PC-3 (cell line): ENCODE data around the gene SPOP. TPM values are rescaled to one million over a fixed set of nuclear protein-coding genes. Genes with fewer than 3 reads are reported as not detected.
A peak's percentile ranks its signal among the peaks of the same experiment; 100 is the strongest.

Experiments
- ATAC-seq: fragments of 200-7000 bp; cut with Tn5 transposase; 2 replicates; pipeline ENCODE4 v1.9.1; 2020; ENCODE audit warnings: mild to moderate bottlenecking, moderate library complexity
- BruUV-seq: library from RNA; stranded (reverse); fragments of 400-500 nt; replicated peaks from 2 replicates; lab custom pipeline; 2021; lab: Mats Ljungman, UMichigan
- CTCF ChIA-PET: fragments of 300-600 bp; sonication (Branson Sonifier 250); formaldehyde crosslinking; loops from one replicate; lab custom pipeline; 2022; ENCODE audit warnings: antibody characterized with exemption; lab: Charles Lee
- POLR2A ChIA-PET: fragments of 300-600 bp; sonication (Branson Sonifier 250); formaldehyde crosslinking; loops from one replicate; lab custom pipeline; 2022; ENCODE audit warnings: antibody characterized with exemption; ENCODE audit not compliant: unreplicated experiment; lab: Charles Lee
- DNase-seq: peaks from one replicate; pipeline ENCODE4 v3.0.0-alpha.2; 2015
- H2AFZ ChIP-seq: fragments of 300-600 bp; sonication (generic); 2 replicates; pipeline ENCODE4 v1.6.0; 2016; ENCODE audit warnings: antibody characterized with exemption, low read length
- H3F3A ChIP-seq: fragments of 300-600 bp; sonication (generic); one replicate; pipeline ENCODE4 v1.6.0; 2017; ENCODE audit warnings: antibody characterized with exemption, low read length, control low read depth, mild to moderate bottlenecking; ENCODE audit not compliant: unreplicated experiment
- H3K27ac ChIP-seq: fragments of 300-600 bp; sonication (generic); 2 replicates; pipeline ENCODE4 v1.5.1; 2016; ENCODE audit warnings: mild to moderate bottlenecking, low read length
- H3K27me3 ChIP-seq: fragments of 300-600 bp; sonication (generic); 2 replicates; pipeline ENCODE4 v1.6.1; 2016; ENCODE audit warnings: low read length, mixed read lengths
- H3K36me3 ChIP-seq: fragments of 300-600 bp; sonication (generic); 2 replicates; pipeline ENCODE4 v1.6.1; 2016; ENCODE audit warnings: low read depth, mixed run types, low read length, mixed read lengths
- H3K4me1 ChIP-seq: fragments of 300-600 bp; sonication (generic); 2 replicates; pipeline ENCODE4 v1.5.1; 2016; ENCODE audit warnings: low read length; ENCODE audit not compliant: insufficient read depth
- H3K4me2 ChIP-seq: fragments of 300-600 bp; sonication (generic); 2 replicates; pipeline ENCODE4 v1.6.0; 2016; ENCODE audit warnings: low read length
- H3K4me3 ChIP-seq: fragments of 300-600 bp; sonication (generic); 2 replicates; pipeline ENCODE4 v1.5.1; 2016; ENCODE audit warnings: mild to moderate bottlenecking, low read length, mixed read lengths
- H3K79me2 ChIP-seq: fragments of 300-600 bp; sonication (generic); 2 replicates; pipeline ENCODE4 v1.6.1; 2017; ENCODE audit warnings: low read length, mixed read lengths
- H3K9ac ChIP-seq: fragments of 300-600 bp; sonication (generic); 2 replicates; pipeline ENCODE4 v1.6.0; 2016; ENCODE audit warnings: mild to moderate bottlenecking, low read length
- H3K9me2 ChIP-seq: fragments of 300-600 bp; sonication (generic); replicated peaks from 2 replicates; pipeline ENCODE4 v1.6.1; 2016; ENCODE audit warnings: mixed run types, low read length, mixed read lengths
- H3K9me3 ChIP-seq: fragments of 300-600 bp; sonication (generic); 2 replicates; pipeline ENCODE4 v1.6.1; 2016; ENCODE audit warnings: low read length, mixed read lengths
- H4K20me1 ChIP-seq: fragments of 300-600 bp; sonication (generic); 2 replicates; pipeline ENCODE4 v1.6.1; 2016; ENCODE audit warnings: low read length, mixed read lengths
- EZH2 ChIP-seq: fragments of 300-600 bp; sonication (generic); IDR thresholded peaks from one replicate; pipeline ENCODE4 v1.6.1; 2017; ENCODE audit warnings: antibody characterized with exemption, mild to moderate bottlenecking, low read length; ENCODE audit not compliant: unreplicated experiment
- EZH2phosphoT487 ChIP-seq: fragments of 300-600 bp; sonication (generic); IDR thresholded peaks from 2 replicates; pipeline ENCODE4 v1.6.1; 2018; ENCODE audit warnings: mild to moderate bottlenecking, antibody characterized with exemption, low read length, borderline replicate concordance
- intact Hi-C: fragments of 100-400 bp; cut with micrococcal nuclease; formaldehyde crosslinking; loops from 2 replicates; pipeline ENCODE4 v1.9.0; 2023
- total RNA-seq: library from RNA; depleted of rRNA; stranded (reverse); fragments of >200 nt; gene quantifications from 2 replicates; pipeline ENCODE4 v1.2.3, GENCODE V29; 2014
- TF ChIP-seq, protein P1 (sequence below): fragments of 300-600 bp; sonication (generic); conservative IDR thresholded peaks from 2 replicates; pipeline ENCODE4 v1.5.1; 2017; ENCODE audit warnings: antibody characterized with exemption, low read depth, mild to moderate bottlenecking, low read length

The SPOP gene
- total RNA-seq, 1 experiment from 2014 or later, result 54.7 TPM

- ChIA-PET POLR2A (no interaction called here), CTCF (no interaction called here)
- no peak overlapping the region for H3K9ac ChIP-seq
- no peak for ATAC-seq
- no peaks in the 10 kb centered on the region for H3K27me3 ChIP-seq
- H3K9me2 ChIP-seq, result no peaks in the 10 kb centered on the region
- no peaks in the 10 kb centered on the region for H3K9me3 ChIP-seq
- TF ChIP-seq EZH2phosphoT487 (no peak), EZH2 (no peak)
- TF ChIP-seq, protein P1, sequence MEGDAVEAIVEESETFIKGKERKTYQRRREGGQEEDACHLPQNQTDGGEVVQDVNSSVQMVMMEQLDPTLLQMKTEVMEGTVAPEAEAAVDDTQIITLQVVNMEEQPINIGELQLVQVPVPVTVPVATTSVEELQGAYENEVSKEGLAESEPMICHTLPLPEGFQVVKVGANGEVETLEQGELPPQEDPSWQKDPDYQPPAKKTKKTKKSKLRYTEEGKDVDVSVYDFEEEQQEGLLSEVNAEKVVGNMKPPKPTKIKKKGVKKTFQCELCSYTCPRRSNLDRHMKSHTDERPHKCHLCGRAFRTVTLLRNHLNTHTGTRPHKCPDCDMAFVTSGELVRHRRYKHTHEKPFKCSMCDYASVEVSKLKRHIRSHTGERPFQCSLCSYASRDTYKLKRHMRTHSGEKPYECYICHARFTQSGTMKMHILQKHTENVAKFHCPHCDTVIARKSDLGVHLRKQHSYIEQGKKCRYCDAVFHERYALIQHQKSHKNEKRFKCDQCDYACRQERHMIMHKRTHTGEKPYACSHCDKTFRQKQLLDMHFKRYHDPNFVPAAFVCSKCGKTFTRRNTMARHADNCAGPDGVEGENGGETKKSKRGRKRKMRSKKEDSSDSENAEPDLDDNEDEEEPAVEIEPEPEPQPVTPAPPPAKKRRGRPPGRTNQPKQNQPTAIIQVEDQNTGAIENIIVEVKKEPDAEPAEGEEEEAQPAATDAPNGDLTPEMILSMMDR, result no peak
- H2AFZ ChIP-seq, result no peak overlapping the region
- H3K4me2 ChIP-seq, result no peak overlapping the region
- no TSS peak for BruUV-seq
- DNase-seq, result no peak
- no peaks in the 10 kb centered on the region for H3F3A ChIP-seq
- H3K79me2 ChIP-seq, result no peaks in the 10 kb centered on the region
- intact Hi-C loops, result no loop called here
- H3K4me1 ChIP-seq, result peaks cover 20% of the 10 kb centered on the region
- no peak overlapping the region for H3K27ac ChIP-seq
- no peak overlapping the region for H3K4me3 ChIP-seq
- H4K20me1 ChIP-seq, result no peaks in the 10 kb centered on the region
- no peaks in the 10 kb centered on the region for H3K36me3 ChIP-seq
These were observed 94.0 kb downstream of the SPOP start for GRCh38 chr17:49583889-49584288.

GRCh38 chr17:49583226-49583625 is 94.7 kb downstream of the SPOP start:
- ATAC-seq (no peak), DNase-seq (no peak)
- no peaks in the 10 kb centered on the region for H4K20me1 ChIP-seq
- ChIA-PET POLR2A (no interaction called here), CTCF (interaction anchor here (0.9 kb wide), 1 partner anchor 14 kb away, joined by 3 read pairs; no protein-coding TSS in a partner anchor)
- H3K36me3 ChIP-seq, result no peaks in the 10 kb centered on the region
- peaks cover 14% of the 10 kb centered on the region for H3K4me1 ChIP-seq
- no peak overlapping the region for H3K27ac ChIP-seq
- no TSS peak for BruUV-seq
- H3K4me2 ChIP-seq, result peak overlapping the region; percentile 11
- H2AFZ ChIP-seq, result no peak overlapping the region
- H3K79me2 ChIP-seq, result no peaks in the 10 kb centered on the region
- H3F3A ChIP-seq, result no peaks in the 10 kb centered on the region
- TF ChIP-seq EZH2phosphoT487 (no peak), EZH2 (no peak)
- TF ChIP-seq, protein P1, result no peak
- intact Hi-C loops, result no loop called here
- no peak overlapping the region for H3K4me3 ChIP-seq
- H3K9me2 ChIP-seq, result no peaks in the 10 kb centered on the region
- no peak overlapping the region for H3K9ac ChIP-seq
- H3K27me3 ChIP-seq, result no peaks in the 10 kb centered on the region
- H3K9me3 ChIP-seq, result no peaks in the 10 kb centered on the region

DNA sequence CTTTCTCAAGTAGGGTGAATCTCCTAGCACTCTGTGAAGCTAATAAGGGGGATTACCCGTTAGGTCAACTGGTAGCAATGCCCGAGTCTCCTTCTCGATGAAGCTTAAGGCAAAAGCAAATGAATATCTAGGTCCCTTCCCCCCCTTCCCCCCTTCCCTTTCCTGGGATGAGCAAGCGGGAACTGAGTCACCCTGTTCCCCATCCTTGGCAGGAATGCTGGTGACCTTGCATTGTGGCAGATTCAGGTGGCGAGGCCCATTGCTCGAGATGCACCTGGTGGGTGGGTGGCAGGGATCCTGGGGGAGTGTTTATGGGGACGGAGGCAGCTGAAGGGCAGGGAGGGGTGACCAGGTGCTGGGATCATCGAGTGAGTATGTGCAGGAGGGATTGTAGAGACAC is 95.1 kb downstream of the SPOP start:
- peak; percentile 91 for DNase-seq
- TF ChIP-seq, protein P1, result no peak
- TF ChIP-seq EZH2 (no peak), EZH2phosphoT487 (no peak)
- no peaks in the 10 kb centered on the region for H3K36me3 ChIP-seq
- ATAC-seq, result peak; percentile 81
- H3K4me2 ChIP-seq, result peak overlapping the region; percentile 11
- BruUV-seq, result no TSS peak
- intact Hi-C loops, result no loop called here
- H3K9ac ChIP-seq, result no peak overlapping the region
- no peak overlapping the region for H3K4me3 ChIP-seq
- no peaks in the 10 kb centered on the region for H3K79me2 ChIP-seq
- ChIA-PET POLR2A (interaction anchor here (0.7 kb wide), 1 partner anchor 10 kb away, joined by 5 read pairs; no protein-coding TSS in a partner anchor), CTCF (interaction anchor here (0.9 kb wide), 1 partner anchor 13 kb away, joined by 3 read pairs; no protein-coding TSS in a partner anchor)
- H3F3A ChIP-seq, result no peaks in the 10 kb centered on the region
- no peaks in the 10 kb centered on the region for H3K9me3 ChIP-seq
- no peaks in the 10 kb centered on the region for H3K9me2 ChIP-seq
- no peak overlapping the region for H2AFZ ChIP-seq
- peaks cover 14% of the 10 kb centered on the region for H3K4me1 ChIP-seq
- no peaks in the 10 kb centered on the region for H3K27me3 ChIP-seq
- no peaks in the 10 kb centered on the region for H4K20me1 ChIP-seq
- H3K27ac ChIP-seq, result no peak overlapping the region
